Stimulated activated CD4-positive, alpha-beta T cell treated with anti-CD3 and anti-CD28 coated beads, Interleukin-4, amount 100 ng/mL, for 1 hour (primary cell): ENCODE data around the gene CLEC11A.
A peak's percentile ranks its signal among the peaks of the same experiment; 100 is the strongest.

Experiments used
- DNase-seq: peaks from one replicate; pipeline ENCODE4 v3.0.0-alpha.2; 2020

Gene CLEC11A

GRCh38 chr19:50723069-50723468 is at the start of gene CLEC11A:
Gene CLEC11A (plus strand): TSS chr19:50723364. CDS start chr19:50723526, 162 bp downstream.
- no peak for DNase-seq

GRCh38 chr19:50676625-50677197 is 46.5 kb upstream of the CLEC11A start:
- DNase-seq, result no peak

GRCh38 chr19:50677636-50678035 is 45.5 kb upstream of the CLEC11A start:
- no peak for DNase-seq

DNA sequence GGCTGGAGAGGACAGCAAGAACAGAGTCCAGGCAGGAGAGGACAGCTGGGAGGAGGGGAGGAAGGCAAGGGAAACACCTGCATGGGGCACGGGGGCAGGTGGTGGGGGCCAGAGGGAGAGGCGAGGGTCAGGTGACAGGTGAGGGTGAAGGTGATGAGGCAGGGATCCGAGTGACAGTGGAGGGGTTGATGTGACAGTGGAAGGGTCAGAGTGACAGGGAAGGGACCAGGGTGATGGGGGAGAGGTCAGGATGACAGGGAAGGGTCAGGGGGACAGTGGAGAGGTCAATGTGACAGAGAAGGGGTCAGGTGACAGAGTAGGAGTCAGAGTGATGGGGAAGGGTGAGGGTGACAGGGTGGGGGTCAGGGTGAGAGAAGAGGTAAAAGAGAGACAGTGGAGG is 44.8 kb upstream of the CLEC11A start:
- no peak for DNase-seq

- peak; percentile 76 for DNase-seq
Measured at GRCh38 chr19:50679177-50680125, 43.7 kb upstream of the CLEC11A start.

GRCh38 chr19:50686310-50687032 is 36.7 kb upstream of the CLEC11A start:
- no peak for DNase-seq

- DNase-seq, result no peak
Measured at GRCh38 chr19:50688766-50689165, 34.4 kb upstream of the CLEC11A start.

GRCh38 chr19:50690439-50690838 is 32.7 kb upstream of the CLEC11A start:
- no peak for DNase-seq

DNA sequence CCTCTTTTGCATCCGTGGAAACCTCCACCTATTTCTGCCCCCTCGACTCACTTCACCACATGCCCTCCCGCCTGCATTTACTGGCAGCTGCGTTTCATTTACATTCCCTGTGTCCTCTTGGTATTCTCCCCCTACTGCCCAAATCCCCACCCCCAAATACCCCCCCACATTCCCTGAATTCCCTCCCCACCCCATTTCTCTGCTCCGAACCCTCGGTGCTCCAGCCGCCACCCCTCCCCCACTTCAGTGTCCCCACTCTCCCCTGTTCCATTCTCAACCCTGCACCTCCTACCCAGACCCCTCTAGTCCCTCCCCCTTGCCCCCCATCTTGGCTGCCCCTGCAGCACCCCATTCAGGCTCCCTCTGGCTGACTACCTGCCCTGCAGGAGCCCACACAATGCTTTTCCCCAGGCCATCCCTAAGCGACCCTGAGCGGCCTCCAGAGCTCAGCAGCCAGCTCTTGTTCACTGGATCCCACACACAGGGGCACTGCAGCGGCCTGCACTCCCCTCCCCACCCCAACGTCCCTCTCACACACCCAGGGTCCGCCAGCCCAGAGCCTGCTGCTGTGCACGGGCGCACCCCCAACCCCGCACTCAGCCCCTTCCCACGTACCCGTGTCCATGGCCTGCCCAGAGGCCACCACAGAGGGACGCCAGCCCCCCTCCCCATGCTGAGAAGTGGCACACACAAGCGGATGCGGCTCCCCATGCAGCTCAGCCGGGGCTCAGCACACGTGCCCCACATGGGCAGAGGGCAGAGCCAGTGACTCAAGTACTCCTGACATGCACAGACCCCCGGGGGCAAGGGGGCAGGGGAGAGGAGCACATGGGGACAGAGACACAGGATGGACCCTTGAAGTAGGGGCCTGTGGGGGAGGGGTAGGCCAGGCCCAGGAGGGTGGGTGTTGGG is 29.8 kb upstream of the CLEC11A start:
- DNase-seq, result no peak

DNA sequence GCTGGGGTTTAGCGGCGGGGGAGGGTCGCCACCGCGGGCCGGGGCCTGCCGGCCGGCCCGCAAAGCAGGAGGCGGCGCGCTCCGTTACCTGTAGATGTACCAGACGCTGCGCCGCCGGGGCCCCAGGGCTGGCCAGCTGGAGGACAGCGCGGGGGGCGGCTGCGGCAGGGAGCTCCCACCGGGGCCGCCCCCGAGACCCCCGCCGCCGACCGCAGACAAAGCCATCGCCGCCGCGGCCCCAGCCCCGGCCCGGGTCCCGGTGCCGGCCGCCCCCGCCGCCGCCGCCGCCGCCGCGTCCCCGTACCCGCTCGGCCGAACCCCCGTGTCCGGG is 28.4 kb upstream of the CLEC11A start:
- no peak for DNase-seq

DNA sequence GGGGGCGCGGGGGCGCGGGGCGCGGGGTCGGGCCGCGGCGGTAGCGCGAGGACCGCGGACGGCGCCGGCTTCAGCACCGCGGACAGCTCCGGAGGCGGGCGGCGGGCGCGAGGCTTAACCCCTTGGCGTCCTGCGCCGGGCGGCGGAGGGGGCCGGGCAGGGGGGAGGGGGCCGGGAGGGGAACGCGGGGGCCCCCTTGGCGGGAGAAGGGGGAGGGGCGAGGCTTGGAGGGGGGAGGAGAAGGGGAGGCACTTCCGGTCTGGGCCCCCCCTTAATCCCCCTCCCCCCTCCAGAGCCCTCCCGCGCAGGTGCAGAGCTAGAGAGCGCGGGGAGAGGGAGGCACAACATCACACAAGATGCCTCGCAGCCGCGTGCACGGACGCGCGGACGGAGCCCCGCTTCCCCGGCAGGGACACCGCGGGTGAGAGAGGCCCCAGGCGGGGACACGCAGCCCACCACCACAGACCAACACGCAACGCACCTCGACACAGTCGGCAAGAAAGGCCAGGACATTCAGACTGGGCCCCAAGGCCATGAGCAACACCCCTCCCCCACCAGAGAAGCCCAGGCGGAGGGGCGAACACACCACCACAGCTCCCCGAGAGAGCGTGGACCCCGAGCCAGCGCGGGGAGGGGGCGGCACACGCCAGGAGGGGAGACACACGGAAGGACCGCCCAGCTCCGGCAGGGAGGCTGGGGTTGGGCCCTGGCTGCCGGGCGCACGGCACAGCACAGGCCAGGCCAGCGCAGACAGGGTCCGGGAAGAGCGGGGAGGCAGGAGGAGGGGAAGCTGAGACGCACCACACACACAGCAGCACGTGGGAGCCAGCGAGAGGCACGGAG is 27.7 kb upstream of the CLEC11A start:
- peak; percentile 36 for DNase-seq

- DNase-seq, result no peak
Measured at GRCh38 chr19:50696094-50696483, 27.1 kb upstream of the CLEC11A start.

GRCh38 chr19:50697414-50698124 is 25.6 kb upstream of the CLEC11A start:
- DNase-seq, result no peak

- no peak for DNase-seq
Measured at GRCh38 chr19:50701367-50701985, 21.7 kb upstream of the CLEC11A start.

- no peak for DNase-seq
Measured at GRCh38 chr19:50702158-50702870, 20.9 kb upstream of the CLEC11A start.

- DNase-seq, result no peak
Measured at GRCh38 chr19:50702871-50703829, 20.0 kb upstream of the CLEC11A start.

GRCh38 chr19:50703915-50704796 is 19.0 kb upstream of the CLEC11A start:
- no peak for DNase-seq
